GM19397 (cell line): ENCODE results near the gene TEX48.

ENCODE experiments used
- ATAC-seq: cut with Tn5 transposase; IDR thresholded peaks from one replicate; pipeline ENCODE4 v1.9.1; 2021; ENCODE audit warnings: mild to moderate bottlenecking, moderate library complexity; ENCODE audit not compliant: unreplicated experiment

TEX48 gene

GRCh38 chr9:114694146-114694545 is 12.2 kb upstream of the TEX48 start:
- no peak for ATAC-seq

- no peak for ATAC-seq
These were observed 11.4 kb upstream of the TEX48 start for GRCh38 chr9:114693248-114693855.

GRCh38 chr9:114691956-114692295 is 9.9 kb upstream of the TEX48 start:
- ATAC-seq, result no peak

- peak; percentile 54 for ATAC-seq
These were observed 9.3 kb upstream of the TEX48 start for GRCh38 chr9:114691046-114691955.

- ATAC-seq, result no peak
These were observed 8.3 kb upstream of the TEX48 start for GRCh38 chr9:114690308-114690707.

GRCh38 chr9:114689813-114690212 is 7.8 kb upstream of the TEX48 start:
- ATAC-seq, result no peak

GRCh38 chr9:114688909-114689610 is 7.1 kb upstream of the TEX48 start:
- ATAC-seq, result no peak

- no peak for ATAC-seq
These were observed 6.4 kb upstream of the TEX48 start for GRCh38 chr9:114688379-114688778.

- ATAC-seq, result no peak
These were observed 5.0 kb upstream of the TEX48 start for GRCh38 chr9:114687034-114687433.

- ATAC-seq, result no peak
These were observed 4.0 kb upstream of the TEX48 start for GRCh38 chr9:114685951-114686350.

GRCh38 chr9:114684036-114684435 is 2.0 kb upstream of the TEX48 start:
- no peak for ATAC-seq

- ATAC-seq, result no peak
These were observed 854 bp upstream of the TEX48 start for GRCh38 chr9:114682846-114683245.

- no peak for ATAC-seq
These were observed 1.6 kb downstream of the TEX48 start for GRCh38 chr9:114680259-114681001.

GRCh38 chr9:114678795-114679194 is 3.2 kb downstream of the TEX48 start:
- no peak for ATAC-seq

- ATAC-seq, result no peak
These were observed 3.9 kb downstream of the TEX48 start for GRCh38 chr9:114678130-114678529.

GRCh38 chr9:114677418-114677817 is 4.6 kb downstream of the TEX48 start:
- no peak for ATAC-seq

- ATAC-seq, result no peak
These were observed 5.1 kb downstream of the TEX48 start for GRCh38 chr9:114676901-114677300.

- no peak for ATAC-seq
These were observed 7.0 kb downstream of the TEX48 start for GRCh38 chr9:114674798-114675540.

GRCh38 chr9:114674076-114674797 is 7.8 kb downstream of the TEX48 start:
- ATAC-seq, result no peak

GRCh38 chr9:114671605-114672004 is 10.4 kb downstream of the TEX48 start:
- no peak for ATAC-seq
